Caco-2 (cell line): Measurements from ENCODE around the gene HTR1D. TPM values are rescaled to one million over a fixed set of nuclear protein-coding genes. Genes with fewer than 3 reads are reported as not detected.

ENCODE experiments used
- BruUV-seq: library from RNA; stranded (reverse); fragments of 400-500 nt; replicated peaks from 2 replicates; lab custom pipeline; 2021; lab: Mats Ljungman, UMichigan
- CTCF ChIA-PET: fragments of 300-600 bp; sonication (Branson Sonifier 250); formaldehyde crosslinking; loops from one replicate; lab custom pipeline; 2022; ENCODE audit warnings: antibody characterized with exemption; lab: Charles Lee
- POLR2A ChIA-PET: fragments of 300-600 bp; sonication (Branson Sonifier 250); formaldehyde crosslinking; loops from one replicate; lab custom pipeline; 2022; ENCODE audit warnings: antibody characterized with exemption; lab: Charles Lee
- DNase-seq, 2 experiments: peaks; one replicate each; pipeline versions ENCODE4 v3.0.0 to v3.0.0-alpha.2; 2020 to 2022
- H3K27me3 ChIP-seq: replicated peaks from 2 replicates; pipeline ENCODE4 v1.6.0; 2011; ENCODE audit warnings: low read length; ENCODE audit not compliant: control insufficient read depth, insufficient read depth
- H3K36me3 ChIP-seq: 2 replicates; pipeline ENCODE4 v1.5.1; 2011; ENCODE audit warnings: low read length; ENCODE audit not compliant: control insufficient read depth, insufficient read depth
- H3K4me1 ChIP-seq: fragments of 250-450 bp; sonication (Bioruptor Pico); 2 replicates; pipeline ENCODE4 v1.5.1; 2020; ENCODE audit warnings: mild to moderate bottlenecking
- H3K4me3 ChIP-seq: 2 replicates; pipeline ENCODE4 v1.5.1; 2011; ENCODE audit warnings: low read depth, mild to moderate bottlenecking, control low read depth, low read length
- H3K9me3 ChIP-seq: fragments of 250-450 bp; sonication (Bioruptor Pico); 2 replicates; pipeline ENCODE4 v1.5.1; 2020; ENCODE audit warnings: mild to moderate bottlenecking, moderate library complexity
- H3K27ac Mint-ChIP-seq: one replicate; pipeline ENCODE4 v1.8.0; 2022; ENCODE audit warnings: mixed read lengths; ENCODE audit not compliant: unreplicated experiment
- H3K27me3 Mint-ChIP-seq: one replicate; pipeline ENCODE4 v1.8.0; 2022; ENCODE audit warnings: mixed read lengths; ENCODE audit not compliant: insufficient read depth, unreplicated experiment
- H3K36me3 Mint-ChIP-seq: one replicate; pipeline ENCODE4 v1.8.0; 2022; ENCODE audit warnings: mild to moderate bottlenecking, mixed read lengths; ENCODE audit not compliant: insufficient read depth, unreplicated experiment
- H3K4me1 Mint-ChIP-seq: one replicate; pipeline ENCODE4 v1.8.0; 2022; ENCODE audit warnings: low read depth, mixed read lengths; ENCODE audit not compliant: unreplicated experiment
- H3K4me3 Mint-ChIP-seq: one replicate; pipeline ENCODE4 v1.8.0; 2022; ENCODE audit warnings: mild to moderate bottlenecking, moderate library complexity, mixed read lengths; ENCODE audit not compliant: unreplicated experiment
- H3K9me3 Mint-ChIP-seq: one replicate; pipeline ENCODE4 v1.8.0; 2022; ENCODE audit warnings: mixed read lengths; ENCODE audit not compliant: unreplicated experiment
- intact Hi-C: fragments of 100-400 bp; cut with micrococcal nuclease; formaldehyde crosslinking; loops from one replicate; pipeline ENCODE4 v1.10.0; 2022; ENCODE audit not compliant: unreplicated experiment
- total RNA-seq: library from RNA; stranded (reverse); gene quantifications from 2 replicates; pipeline ENCODE4 v1.2.3, GENCODE V29; 2022
- TF ChIP-seq, protein P1 (sequence below), 2 experiments: fragments of 200-600 bp in 1 of 2; IDR thresholded peaks; 1 replicate in 1 of 2; 2 replicates in 1 of 2; pipeline versions ENCODE4 v1.5.1 to v1.8.0; 2011 to 2022; ENCODE audit warnings: antibody characterized with exemption in 1 of 2, control low read depth in 1 of 2, inconsistent platforms in 1 of 2, low read depth in 1 of 2, low read length in 1 of 2, mild to moderate bottlenecking in 1 of 2, moderate library complexity in 1 of 2; ENCODE audit not compliant: insufficient read depth in 1 of 2, severe bottlenecking in 1 of 2, unreplicated experiment in 1 of 2

The HTR1D gene
- total RNA-seq, 1 experiment from 2014 or later = 8.7 TPM

DNA sequence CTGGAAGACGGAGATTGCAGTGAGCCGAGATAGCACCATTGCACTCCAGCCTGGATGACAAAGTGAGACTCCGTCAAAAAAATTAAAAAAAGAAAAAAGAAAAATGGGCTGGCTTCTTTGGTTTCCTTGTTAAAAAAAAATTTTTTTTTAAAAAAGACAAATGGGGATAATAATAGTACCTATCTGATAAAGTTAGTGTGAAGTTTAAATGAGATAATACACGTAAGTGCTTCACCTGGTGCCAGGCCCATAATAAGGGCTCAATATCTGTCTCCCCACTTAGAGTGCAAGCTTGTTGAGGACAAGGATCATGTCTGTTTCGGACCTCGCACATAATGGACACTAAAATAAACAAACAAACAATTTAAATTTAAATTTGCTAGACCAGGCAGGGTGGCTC is 30.0 kb upstream of the HTR1D start:
- Mint-ChIP-seq H3K4me3 (no peak overlapping the region), H3K9me3 (no peaks in the 10 kb centered on the region), H3K27ac (no peak overlapping the region), H3K27me3 (no peaks in the 10 kb centered on the region), H3K36me3 (peaks cover 7% of the 10 kb centered on the region), H3K4me1 (no peaks in the 10 kb centered on the region)
- Histone ChIP-seq H3K4me1 (0 out of 2 replicates have a peak, but pooled peaks cover 4% of the 10 kb centered on the region), H3K36me3 (no peaks in the 10 kb centered on the region; the same call in 1 of the 2 replicates), H3K27me3 (no peaks in the 10 kb centered on the region), H3K4me3 (no peak overlapping the region), H3K9me3 (no peaks in the 10 kb centered on the region)
- intact Hi-C loops = no loop called here
- no peak for DNase-seq
- BruUV-seq = no TSS peak
- POLR2A ChIA-PET = no interaction called here
- TF ChIP-seq, protein P1, sequence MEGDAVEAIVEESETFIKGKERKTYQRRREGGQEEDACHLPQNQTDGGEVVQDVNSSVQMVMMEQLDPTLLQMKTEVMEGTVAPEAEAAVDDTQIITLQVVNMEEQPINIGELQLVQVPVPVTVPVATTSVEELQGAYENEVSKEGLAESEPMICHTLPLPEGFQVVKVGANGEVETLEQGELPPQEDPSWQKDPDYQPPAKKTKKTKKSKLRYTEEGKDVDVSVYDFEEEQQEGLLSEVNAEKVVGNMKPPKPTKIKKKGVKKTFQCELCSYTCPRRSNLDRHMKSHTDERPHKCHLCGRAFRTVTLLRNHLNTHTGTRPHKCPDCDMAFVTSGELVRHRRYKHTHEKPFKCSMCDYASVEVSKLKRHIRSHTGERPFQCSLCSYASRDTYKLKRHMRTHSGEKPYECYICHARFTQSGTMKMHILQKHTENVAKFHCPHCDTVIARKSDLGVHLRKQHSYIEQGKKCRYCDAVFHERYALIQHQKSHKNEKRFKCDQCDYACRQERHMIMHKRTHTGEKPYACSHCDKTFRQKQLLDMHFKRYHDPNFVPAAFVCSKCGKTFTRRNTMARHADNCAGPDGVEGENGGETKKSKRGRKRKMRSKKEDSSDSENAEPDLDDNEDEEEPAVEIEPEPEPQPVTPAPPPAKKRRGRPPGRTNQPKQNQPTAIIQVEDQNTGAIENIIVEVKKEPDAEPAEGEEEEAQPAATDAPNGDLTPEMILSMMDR (IDR thresholded peaks at IDR 0.05; ENCODE audit: insufficient read depth in 1 of 2, low read depth in 1 of 2, low read length in 1 of 2, severe bottlenecking in 1 of 2, unreplicated experiment in 1 of 2) = no peak
- CTCF ChIA-PET = no interaction called here

DNA sequence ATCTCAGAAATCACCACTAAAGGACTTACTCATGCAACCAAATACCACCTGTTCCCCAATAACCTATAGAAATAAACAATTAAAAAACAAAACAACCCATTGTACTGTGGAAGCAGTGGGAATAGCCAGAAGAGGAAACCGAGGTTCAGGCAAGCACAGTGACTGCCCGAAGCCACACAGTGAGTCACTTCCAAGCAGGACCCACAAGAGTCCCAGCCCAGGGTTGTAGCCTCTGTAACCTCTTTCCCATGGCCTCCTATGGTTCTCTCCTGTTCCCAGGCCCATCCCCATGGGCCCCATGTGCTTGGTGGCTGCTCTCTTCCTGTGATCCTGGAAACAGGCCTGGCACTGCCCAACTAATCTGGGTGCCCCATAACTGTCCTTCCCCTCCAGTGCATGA is 29.0 kb upstream of the HTR1D start:
- ChIA-PET POLR2A (no interaction called here), CTCF (no interaction called here)
- H3K27me3 Mint-ChIP-seq = no peaks in the 10 kb centered on the region
- H3K36me3 Mint-ChIP-seq = peaks cover 7% of the 10 kb centered on the region
- BruUV-seq = no TSS peak
- H3K36me3 ChIP-seq = no peaks in the 10 kb centered on the region; the same call in 1 of the 2 replicates
- intact Hi-C loops = no loop called here
- DNase-seq = no peak
- H3K9me3 Mint-ChIP-seq = no peaks in the 10 kb centered on the region
- H3K27ac Mint-ChIP-seq = no peak overlapping the region
- H3K27me3 ChIP-seq = no peaks in the 10 kb centered on the region
- H3K4me3 ChIP-seq = no peak overlapping the region
- no peaks in the 10 kb centered on the region for H3K4me1 Mint-ChIP-seq
- TF ChIP-seq, protein P1 (IDR thresholded peaks at IDR 0.05; ENCODE audit: insufficient read depth in 1 of 2, low read depth in 1 of 2, low read length in 1 of 2, severe bottlenecking in 1 of 2, unreplicated experiment in 1 of 2) = no peak
- H3K9me3 ChIP-seq = no peaks in the 10 kb centered on the region
- no peak overlapping the region for H3K4me3 Mint-ChIP-seq
- H3K4me1 ChIP-seq = 0 out of 2 replicates have a peak, but pooled peaks cover 4% of the 10 kb centered on the region

DNA sequence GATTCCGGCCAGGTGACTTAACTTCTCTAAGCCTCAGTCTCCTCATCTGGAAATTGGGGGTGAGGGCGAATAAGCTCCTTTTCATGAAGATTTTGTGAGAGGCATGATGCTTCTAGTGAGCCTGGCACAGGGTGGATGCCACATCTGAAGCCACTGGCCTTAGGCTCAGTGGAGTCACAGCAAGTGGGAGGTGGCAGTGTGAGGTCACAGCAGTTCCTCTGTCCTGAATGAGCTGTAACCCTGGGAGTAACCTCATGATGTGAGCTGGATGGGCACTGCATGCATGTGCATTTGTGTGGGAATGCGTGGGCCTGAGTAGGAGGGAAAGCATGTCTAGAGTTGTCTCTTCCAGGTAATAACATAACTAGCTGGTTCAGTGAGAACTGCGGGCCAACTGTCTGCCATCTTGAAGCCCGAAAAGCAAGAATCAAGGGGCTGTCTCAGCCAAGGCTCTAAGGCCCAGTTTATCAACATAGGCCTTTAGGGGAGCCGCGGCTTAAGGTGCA is 27.0 kb upstream of the HTR1D start:
- TF ChIP-seq, protein P1 (IDR thresholded peaks at IDR 0.05; ENCODE audit: insufficient read depth in 1 of 2, low read depth in 1 of 2, low read length in 1 of 2, severe bottlenecking in 1 of 2, unreplicated experiment in 1 of 2) = no peak
- intact Hi-C loops = no loop called here
- Mint-ChIP-seq H3K4me3 (no peak overlapping the region), H3K36me3 (peaks cover 7% of the 10 kb centered on the region), H3K4me1 (no peaks in the 10 kb centered on the region), H3K27ac (no peak overlapping the region), H3K9me3 (no peaks in the 10 kb centered on the region), H3K27me3 (no peaks in the 10 kb centered on the region)
- Histone ChIP-seq H3K9me3 (no peaks in the 10 kb centered on the region), H3K36me3 (no peaks in the 10 kb centered on the region; the same call in 1 of the 2 replicates), H3K27me3 (no peaks in the 10 kb centered on the region), H3K4me1 (0 out of 2 replicates have a peak, but pooled peaks cover 4% of the 10 kb centered on the region), H3K4me3 (no peak overlapping the region)
- no peak for DNase-seq
- no TSS peak for BruUV-seq
- ChIA-PET POLR2A (no interaction called here), CTCF (no interaction called here)
